ENCODE measurements around the gene SMG9.
A peak's percentile ranks its signal among the peaks of the same experiment; 100 is the strongest.
"Not testable (repeated sequence)": the region's sequence is repeated elsewhere in the genome, so short reads cannot be mapped to it uniquely, and the experiment has no call there.

SMG9 gene

GRCh38 chr19:43779820-43780219, 25.1 kb upstream of the SMG9 start:
- no peak for DNase-seq

GRCh38 chr19:43779147-43779819, 24.5 kb upstream of the SMG9 start:
- DNase-seq: no peak

DNA sequence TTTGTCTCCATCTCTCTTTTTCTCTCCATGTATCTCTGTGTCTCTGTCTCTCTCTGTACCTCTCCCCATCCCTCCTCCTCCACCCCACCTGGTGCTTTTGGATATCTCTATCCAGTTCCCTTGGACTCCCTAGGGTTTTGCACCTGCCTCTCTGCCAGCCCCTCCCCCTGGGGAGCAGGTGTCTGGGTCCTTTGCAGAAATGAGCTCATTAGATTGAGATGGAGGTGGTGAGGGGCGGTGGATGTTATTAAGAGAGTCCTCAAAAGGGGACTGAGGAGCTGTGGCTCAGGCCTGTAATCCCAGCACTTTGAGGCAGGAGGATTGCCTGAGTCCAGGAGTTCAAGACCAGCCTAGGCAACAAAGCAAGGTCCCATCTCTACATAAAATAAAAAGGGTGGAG, 23.9 kb upstream of the SMG9 start:
- DNase-seq: no peak

- DNase-seq: peak; percentile 30
Observed at GRCh38 chr19:43777163-43777695, 22.5 kb upstream of the SMG9 start.

GRCh38 chr19:43776286-43776685, 21.5 kb upstream of the SMG9 start:
- peak; percentile 86 for DNase-seq

GRCh38 chr19:43775299-43775890, 20.6 kb upstream of the SMG9 start:
- no peak for DNase-seq

GRCh38 chr19:43774940-43775258, 20.1 kb upstream of the SMG9 start:
- not testable (repeated sequence) for DNase-seq

DNA sequence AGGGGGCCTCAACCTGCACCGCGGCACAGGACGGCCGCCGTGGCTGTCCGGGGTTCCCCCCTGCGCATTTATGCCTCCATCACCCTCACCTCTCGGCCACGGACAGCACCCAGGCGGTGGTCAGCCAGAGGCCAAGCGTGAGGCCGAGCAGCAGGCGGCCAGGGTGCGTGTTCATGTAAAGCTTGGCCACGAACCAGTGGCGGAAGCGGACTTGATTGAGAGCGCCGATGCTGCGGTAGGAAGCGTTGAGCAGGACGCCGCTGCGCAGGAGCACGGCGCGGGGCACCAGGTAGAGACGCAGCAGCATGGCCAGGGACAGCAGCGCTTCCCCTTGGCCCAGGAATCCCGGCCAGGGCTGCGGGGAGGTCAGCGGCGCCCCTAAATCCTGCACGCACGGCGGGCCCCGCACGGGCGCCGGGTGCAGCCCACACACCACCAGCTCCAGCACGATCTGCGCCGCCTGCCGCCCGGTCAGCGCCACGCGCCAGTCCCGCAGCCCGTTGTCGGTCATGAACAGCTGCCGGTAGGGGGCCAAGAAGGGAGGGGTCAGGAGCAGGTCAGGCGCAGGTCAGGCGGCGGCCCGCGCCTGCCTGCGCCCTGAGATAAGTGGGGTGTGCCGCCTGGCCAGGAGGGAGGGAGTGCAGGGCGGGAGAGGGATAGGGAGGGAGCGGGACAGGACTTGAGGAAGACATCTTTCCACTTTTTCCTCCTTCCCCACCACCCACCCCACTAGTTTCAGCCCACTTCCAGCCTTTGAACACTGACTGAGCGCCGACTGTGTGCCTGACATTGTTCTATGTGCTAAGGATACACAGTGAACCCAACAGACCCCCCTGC, 19.6 kb upstream of the SMG9 start:
- no peak for DNase-seq

GRCh38 chr19:43773725-43774102, 19.0 kb upstream of the SMG9 start:
- DNase-seq: no peak

GRCh38 chr19:43769256-43769655, 14.5 kb upstream of the SMG9 start:
- no peak for DNase-seq

GRCh38 chr19:43768273-43769050, 13.7 kb upstream of the SMG9 start:
- no peak for DNase-seq

DNA sequence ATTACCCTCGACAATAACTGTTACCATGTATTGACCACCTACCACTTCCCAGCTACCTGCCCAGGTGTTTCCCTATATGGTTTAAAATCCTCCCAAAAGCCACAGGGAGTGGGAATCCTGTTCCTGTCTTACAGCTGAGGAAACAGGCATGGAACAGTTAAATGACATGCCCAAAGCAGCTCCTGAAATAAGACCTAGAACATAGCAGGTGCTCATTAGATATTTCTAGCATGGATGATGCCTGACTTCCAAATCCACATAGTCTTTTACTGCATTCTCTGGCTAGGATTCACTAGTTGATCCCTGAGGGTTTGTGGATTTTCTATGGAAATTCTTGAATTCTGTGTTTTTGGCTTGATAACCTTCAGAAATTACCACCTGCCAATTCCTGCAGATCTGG, 13.1 kb upstream of the SMG9 start:
- DNase-seq: no peak

GRCh38 chr19:43767316-43767715, 12.6 kb upstream of the SMG9 start:
- DNase-seq: no peak

DNA sequence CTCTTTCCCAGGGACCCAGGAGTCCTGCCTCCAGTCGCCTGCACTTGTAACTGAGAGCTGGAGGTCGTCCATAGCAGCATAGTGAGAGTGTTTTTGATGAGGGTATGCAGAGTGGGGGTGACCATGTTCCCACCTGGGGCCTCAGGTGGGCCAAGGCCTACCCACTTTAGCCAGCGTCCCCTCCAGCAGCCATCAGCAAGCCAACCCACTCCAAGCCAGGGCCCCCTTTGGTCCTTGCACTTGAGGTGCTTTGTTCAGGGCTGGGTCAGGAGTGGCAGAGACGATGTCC, 11.9 kb upstream of the SMG9 start:
- no peak for DNase-seq

- peak; percentile 74 for DNase-seq
Observed at GRCh38 chr19:43765109-43765876, 10.5 kb upstream of the SMG9 start.

GRCh38 chr19:43764684-43765083, 9.9 kb upstream of the SMG9 start:
- not testable (repeated sequence) for DNase-seq

DNA sequence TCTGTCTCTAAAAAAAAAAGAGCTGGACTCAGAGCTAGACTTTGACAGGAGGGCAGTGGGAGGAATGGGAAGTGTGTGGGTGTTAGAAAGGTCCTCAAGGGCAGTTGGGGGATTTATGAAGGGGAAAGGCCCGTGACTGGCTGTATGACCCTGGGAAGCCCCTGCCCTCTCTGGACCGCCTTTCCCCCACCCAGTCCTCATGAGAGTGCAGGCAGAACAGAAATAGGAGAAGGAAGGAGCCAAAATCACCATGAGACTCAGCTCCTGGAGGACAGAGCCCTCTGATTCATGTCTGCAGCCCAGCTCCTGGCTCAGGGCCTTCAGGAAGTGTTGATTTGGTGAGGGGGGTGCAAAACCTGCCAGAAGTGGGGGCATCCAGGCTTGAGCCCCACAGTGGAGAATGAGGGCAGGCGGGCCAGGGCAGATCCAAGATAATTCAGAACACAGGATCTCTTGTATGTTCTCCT, 8.7 kb upstream of the SMG9 start:
- DNase-seq: no peak

DNA sequence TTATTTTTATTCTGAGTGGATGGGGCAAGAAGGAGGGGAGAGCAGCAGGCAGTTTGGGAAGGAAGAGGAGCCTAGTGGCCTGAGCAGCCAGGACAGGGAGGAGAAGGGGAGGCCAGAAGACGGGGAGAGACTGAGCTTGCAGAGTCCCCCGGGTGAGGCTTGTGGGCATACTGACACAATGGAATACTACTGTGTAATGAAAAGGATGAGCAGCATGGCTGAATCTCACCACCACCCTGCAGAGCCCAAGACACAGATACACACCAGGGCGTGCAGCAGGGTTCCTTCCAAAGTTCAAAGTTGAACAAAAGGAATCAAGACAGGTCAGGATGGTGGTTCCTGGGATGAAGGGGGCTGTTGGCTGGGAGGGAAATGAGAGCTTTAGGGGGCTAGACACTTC, 8.1 kb upstream of the SMG9 start:
- DNase-seq: no peak

DNA sequence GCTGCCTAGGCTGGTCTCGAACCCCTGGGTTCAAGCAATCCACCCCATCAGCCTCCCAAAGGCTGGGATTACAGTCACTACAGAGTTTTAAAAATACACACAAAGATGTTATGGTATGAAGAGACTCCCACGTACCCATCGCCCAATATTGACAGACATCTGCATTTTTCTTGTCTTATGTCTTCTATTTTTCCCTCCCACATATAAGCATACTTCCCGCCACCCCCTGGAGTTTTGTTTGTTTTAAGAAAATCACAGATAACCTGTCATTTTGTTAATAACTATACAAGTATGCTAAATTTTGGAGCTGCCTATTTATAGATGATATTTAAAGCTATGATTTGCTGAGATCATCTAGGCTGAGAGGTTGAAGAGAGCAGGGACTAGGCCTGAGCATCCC, 6.2 kb upstream of the SMG9 start:
- DNase-seq: no peak

- no peak for DNase-seq
Observed at GRCh38 chr19:43759515-43759914, 4.8 kb upstream of the SMG9 start.

- DNase-seq: peak; percentile 75
Observed at GRCh38 chr19:43755256-43755801, 567 bp upstream of the SMG9 start.

GRCh38 chr19:43754253-43754502, 584 bp downstream of the SMG9 start:
- DNase-seq: no peak
